HG02870 (cell line): ENCODE data around the gene MPG.
"Not testable (repeated sequence)": the region's sequence is repeated elsewhere in the genome, so short reads cannot be mapped to it uniquely, and the experiment has no call there.

Experiments used
- ATAC-seq: cut with Tn5 transposase; IDR thresholded peaks from one replicate; pipeline ENCODE4 v1.9.1; 2021; ENCODE audit warnings: mild to moderate bottlenecking, moderate library complexity; ENCODE audit not compliant: unreplicated experiment

The MPG gene, protein sequence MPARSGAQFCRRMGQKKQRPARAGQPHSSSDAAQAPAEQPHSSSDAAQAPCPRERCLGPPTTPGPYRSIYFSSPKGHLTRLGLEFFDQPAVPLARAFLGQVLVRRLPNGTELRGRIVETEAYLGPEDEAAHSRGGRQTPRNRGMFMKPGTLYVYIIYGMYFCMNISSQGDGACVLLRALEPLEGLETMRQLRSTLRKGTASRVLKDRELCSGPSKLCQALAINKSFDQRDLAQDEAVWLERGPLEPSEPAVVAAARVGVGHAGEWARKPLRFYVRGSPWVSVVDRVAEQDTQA

DNA sequence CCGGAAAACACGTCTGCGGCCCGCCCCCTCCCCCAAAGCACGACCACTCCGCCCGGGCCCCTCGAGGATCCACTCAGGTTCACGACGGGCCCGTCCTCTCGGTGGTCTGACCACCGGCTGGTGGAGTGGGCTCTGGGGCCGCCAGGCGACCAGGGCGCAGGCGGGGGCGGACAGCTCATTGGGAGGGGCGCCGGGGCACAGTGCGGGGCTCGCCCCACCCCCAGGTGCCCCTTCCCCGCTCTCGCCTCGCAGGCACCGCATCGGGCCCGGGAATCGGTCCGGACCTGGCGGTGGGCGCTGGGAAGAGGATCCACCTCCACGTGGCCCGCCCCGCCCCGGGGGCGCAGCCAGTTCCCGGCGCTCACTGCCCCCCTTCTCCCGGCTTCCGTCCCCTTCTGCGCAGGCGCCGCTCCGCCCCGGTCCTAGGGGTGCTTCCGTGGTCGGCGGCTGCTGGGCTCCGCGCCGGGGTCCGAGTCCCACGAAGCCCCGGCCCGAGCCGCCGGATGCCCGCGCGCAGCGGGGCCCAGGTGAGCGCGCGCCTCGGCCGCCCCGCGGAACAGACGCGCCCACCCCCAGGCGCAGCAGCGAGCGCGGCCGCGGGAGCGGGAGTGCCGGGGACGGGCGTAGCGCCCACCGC lies at the start of gene MPG:
MPG (plus strand) TSS at position 419 of the 637 bp plus-strand sequence; CDS start at position 504, 85 bp downstream.
- ATAC-seq = no peak

DNA sequence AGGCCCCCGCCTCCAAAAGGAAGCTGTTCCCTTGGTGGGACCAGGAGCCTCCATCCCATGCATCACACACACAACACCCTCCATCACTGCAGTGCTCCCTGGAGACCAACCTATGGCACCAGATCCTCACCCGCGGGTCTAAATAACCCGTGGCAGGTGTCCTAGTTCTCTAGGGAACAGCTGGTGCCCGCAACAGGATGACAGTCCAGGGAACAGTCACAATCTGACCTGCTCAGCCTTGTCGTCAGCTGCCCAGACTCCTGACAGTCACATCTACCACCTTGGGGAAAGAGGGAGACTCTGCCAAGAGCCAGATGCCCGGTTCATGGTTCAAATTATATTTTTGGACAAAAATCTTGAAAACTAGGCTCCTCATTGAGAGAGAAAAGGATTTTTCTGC lies 47.4 kb upstream of the MPG start:
- ATAC-seq = not testable (repeated sequence)

DNA sequence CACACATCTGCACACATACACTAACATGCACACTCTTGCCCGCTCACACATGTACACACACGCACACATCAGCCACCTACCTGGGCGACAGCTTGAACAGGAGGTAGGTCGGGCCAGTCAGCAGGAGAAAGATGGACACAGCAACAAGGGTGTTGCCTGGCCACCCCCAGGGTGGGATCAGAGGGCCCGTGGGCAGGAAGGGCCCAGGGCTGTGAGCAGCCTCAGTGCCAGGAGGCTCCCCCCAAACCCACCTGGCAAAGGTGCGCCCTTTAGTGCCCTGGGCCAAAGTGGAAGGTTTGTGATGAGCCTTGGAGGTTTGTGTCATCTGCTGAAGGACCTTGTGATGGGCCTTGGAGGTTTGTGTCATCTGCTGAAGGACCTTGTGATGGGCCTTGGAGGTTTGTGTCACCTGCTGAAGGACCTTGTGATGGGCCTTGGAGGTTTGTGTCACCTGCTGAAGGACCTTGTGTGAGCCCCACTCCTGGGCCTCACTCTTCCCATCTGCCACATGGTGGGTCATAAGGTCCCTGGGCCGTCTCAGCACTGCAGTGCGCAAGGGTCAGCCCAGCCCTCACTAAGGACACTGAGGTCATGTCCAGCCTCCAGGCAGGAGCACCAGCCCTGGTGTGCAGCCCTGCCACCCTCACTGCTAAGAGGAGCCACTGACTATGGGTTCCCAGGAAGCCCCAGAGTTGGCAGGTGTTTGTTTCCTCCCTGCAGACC lies 44.7 kb upstream of the MPG start:
- ATAC-seq = not testable (repeated sequence)

DNA sequence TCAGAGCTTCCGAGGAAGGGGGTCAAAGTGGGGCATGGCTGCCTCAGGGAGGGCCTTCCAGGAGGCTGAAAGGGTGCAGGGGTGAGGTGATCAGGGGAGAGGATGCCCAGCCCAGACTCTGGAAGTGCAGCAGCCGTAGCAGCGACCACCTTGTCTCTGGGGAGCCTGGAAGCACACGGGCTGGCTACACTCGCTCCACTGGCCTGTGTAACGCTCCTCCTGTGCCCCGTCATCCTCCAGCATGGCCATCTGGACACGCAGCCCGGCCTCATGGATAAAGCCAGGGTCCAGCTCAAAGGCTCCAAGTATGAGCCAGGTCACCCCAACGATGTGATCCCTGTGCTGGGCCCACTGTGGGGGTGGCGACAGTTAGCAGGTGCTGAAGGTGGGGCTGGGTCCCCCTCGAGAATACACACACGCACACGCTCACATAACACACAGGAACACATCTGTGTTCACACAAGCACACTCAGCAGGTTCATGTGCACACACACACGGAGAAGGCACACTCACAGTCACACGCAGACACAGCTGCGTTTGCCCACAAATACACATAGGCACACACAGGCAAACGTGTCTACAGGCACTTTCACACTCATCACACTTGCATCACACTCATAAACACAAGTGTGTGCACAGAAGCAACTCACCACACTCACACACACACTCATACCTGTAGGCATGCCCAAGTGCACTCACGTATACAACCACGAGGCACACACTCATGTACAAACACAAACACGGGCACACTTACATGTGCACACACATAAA lies 44.0 kb upstream of the MPG start:
- no peak for ATAC-seq

DNA sequence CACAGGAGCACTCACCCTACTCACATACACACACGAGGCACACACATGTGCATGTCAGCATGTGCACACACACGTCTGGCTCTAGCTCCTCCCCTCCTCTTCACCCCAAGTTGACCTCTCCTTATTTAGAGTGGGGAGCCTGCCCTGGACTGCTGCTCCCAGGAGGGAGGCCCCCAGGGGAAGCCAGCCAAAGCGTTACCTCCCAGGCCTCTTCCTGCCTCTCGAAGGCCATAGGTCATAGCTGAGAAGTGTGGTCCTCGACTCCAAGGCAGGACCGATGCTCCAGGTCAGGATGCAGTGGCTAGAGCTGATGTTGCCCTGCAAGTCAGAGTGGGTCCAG lies 43.4 kb upstream of the MPG start:
- no peak for ATAC-seq

DNA sequence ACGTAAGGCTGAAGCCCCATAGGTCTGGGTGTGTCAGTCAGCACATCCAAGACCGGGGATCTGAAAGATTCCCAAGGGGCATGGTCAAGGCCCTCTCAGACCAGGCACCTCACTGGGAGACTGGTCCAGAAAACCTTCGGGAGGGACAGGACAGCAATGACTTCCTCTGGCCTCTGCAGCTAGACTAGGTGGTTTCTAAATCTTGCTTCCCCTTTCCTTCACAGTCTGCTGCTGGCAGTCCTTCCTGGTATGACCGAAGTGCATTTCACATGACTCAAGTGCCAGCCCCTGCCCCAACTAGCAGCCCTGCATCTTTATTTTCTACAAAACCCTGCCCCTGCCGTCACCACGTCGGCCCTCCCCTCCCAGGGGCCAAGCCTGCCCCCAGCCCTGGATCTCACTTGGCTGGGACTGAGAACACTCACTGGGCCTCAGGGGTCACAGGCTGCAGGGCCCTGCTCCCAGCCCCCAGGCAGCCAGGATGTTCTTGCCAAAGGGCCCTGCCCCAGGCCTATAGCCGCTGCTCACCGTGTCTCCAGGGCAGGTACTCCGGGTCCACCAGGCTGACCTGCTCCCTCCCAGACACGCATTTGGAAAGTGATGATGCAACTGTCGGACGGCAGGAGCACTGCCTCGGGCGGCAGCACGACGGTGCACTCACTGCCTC lies 42.9 kb upstream of the MPG start:
- no peak for ATAC-seq

DNA sequence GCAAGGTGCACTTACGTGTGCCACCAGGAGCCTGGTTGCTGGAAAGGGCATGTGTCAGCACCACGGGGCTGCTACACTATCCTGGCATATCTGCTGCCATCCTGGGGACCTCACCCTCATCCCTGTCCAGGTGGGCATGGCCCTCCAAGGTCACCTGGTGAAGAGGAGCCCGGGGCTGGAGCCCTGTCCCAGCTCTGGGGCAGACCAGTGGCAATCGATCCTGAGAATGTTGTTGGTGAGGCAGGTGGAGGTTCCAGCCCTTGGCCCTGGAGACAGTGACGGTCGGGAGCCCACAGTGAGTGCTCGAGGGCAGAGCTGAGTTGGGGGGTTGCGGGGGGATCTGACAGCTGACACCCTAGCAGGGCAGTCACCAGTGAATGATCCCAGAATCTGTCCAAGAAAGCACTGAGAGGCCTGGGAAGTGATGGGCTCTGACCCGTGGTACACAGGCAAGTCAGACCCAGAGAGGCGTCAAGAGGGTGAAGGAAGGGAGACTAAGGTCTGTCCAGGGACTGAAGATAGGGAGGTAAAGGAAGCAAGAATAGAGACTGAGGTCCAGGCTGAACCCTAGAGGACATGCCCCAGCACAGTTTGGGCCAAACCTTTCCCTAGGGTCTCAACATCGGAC lies 42.2 kb upstream of the MPG start:
- no peak for ATAC-seq

DNA sequence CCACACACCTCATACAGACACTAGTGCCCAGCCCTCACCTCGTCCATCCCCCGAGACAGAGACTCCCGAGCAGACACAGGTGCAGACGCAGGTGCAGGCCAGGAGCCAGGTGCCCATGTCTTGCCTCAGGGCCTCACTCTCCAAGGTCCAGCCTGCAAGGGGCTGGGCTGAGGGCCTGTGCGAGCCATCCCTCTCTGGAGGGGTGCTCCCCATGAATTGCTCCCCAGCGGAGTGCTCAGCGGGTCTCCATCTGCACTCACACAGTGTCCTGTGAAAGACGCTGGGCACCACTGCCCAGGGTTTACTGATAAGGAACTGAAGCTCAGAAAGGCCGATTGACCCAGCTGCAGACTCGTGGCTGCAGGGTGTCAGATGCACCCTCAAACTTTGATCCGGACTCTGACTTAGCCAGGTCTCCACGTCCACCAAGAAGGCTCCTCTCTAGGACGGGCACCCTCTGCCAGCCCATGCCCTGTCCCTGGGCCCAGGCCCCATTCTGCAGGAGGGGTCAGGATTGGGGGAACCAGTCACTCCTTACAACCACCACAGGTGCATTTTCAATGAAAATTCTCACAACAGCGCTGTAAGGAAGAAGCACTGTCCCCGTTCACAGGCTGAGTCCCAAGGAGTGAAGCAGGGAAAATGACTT lies 41.6 kb upstream of the MPG start:
- no peak for ATAC-seq

DNA sequence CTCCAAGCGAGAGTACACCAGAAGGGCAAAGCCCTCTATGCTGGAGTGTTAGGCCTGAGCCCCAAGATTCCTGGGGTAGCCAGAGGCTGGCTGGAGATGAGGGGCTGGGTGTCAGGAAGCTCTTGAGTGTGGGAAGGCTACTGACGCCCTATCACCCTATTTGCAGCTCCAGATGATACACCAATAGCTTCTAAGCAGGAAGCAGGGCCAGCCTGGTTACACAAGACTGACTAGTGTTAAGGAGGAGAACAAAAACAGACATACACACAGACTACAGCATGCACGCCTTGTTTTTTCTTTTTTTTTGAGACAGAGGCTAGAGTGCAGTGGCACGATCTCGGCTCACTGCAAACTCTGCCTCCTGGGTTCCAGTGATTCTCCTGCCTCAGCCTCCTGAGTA lies 40.5 kb upstream of the MPG start:
- no peak for ATAC-seq

DNA sequence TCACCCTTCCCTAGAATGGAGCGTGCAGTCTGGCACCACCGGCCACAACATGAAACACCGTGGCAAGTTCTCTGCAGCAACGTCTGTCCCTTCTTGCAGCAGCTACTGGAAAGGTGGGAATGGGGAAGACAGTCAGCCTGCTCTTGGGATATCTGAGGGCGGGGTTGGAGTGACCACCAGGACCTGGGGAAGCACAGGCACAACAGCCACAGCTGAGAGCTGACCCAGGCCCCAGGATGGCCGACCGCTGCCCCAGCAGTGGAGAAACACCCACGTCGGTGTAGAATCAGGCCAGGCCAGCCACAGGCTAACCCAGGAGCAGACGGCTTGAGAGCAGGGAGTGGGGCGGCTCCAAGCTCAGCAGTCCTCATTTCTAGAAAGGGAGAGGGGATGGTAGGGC lies 39.8 kb upstream of the MPG start:
- not testable (repeated sequence) for ATAC-seq

DNA sequence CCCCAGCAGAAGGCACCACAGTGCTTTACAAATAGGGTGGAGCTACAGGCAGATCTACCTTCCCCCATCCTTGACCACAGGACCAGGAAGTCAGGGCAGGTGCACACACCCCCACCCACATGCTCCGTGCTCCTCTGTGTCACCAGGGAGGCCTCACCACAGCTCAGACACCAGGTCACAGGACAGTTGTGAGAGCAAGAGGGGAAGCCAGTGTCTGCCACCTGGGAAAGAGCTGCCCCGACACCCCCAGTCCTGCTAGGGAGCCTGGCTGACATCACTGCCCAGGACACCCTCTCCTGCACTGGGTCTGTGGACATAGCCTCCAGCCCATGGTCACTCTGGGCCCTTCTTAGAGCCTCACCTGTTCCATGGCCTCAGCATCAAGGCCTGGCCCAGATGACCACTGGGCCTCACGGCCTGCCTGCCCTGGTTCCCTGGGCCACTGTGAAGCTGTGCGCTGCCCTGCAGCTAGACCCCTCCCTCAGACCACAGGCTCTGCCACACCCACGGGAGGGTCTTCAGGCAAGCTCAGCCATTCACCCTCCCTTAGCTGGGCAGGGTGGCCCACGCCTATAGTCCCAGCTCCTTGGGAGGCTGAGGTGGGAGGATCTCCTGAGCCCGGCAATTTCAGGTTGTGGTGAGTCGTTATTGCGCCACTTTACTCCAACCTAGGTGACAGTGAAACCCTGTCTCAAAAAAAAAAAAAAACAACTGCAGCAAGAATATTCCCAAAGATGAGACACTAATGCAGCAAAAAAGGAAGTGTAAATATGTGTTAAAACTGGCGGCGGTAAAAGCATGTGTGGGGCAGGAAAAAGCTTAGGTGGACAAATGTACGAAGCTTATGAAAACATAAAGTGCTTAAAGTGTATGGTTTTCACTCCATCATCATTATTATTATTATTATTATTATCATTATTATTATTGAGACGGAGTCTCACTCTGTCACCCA lies 38.8 kb upstream of the MPG start:
- ATAC-seq = peak; percentile 70

DNA sequence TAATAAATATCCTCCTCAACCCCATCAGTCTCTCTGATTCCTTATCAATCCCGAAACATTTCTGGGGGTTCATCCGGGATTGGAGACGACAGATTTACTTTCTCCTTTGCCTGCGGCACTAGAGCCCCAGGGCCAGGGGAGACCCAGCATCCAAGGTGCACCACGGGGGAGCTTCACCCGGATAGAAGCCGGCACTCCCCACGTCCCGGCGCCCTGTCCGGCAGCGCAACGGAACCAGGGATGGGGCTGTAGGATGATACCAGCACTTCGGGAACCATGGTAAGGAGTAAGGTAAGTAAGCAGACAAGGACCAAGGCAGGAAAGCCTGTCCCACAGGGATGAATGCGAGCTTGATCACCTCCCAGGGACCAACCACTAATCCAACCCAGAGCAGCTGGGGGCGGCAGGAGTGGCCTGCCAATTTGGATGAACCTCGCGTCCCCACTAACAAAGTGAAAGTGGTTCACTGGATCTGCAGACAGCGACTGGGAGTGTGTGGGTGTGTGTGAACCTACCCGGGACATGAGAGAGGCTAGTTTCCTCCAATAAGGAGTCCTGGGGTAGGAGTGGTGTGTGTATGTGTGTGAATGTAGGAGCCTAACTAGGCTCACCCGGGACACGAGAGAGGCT lies 36.5 kb upstream of the MPG start:
- no peak for ATAC-seq

DNA sequence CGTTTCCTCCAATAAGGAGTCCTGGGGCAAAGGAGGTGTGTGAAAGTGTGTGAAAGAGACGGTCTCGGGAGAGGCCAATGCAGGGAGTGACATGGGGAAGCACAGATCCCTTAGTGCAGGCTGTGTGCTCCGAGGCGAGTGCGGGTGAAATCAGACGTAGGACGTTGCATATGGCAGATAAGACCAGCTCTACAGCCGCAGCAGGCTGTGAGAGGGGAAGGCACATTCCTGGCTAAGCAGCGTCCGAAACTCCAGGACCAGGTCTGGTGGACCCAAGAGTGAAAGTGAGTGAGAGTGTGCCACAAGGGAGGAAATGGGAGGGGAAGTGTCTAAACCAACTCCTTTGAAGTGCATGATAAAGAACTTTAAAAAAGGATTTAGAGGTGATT lies 36.0 kb upstream of the MPG start:
- ATAC-seq = no peak

DNA sequence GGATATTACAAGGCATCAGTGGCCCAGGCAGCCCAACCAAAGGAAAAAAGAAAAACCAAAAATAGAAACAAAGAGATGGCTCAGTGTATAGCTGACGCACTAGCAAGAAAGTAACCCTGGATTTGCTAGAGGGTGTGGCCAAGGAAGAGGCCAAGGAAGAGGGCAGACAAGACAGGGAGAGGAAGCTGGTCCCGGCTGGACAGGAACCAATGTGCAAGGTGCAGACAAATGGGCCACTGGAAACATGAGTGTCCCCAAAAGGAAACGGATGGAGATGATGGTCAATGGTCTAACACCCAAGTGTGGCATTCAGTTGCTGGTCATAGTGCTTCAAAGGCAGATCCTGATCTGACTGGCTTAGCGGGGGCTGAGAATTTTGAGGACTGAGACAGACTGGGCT lies 35.3 kb upstream of the MPG start:
- ATAC-seq = no peak

DNA sequence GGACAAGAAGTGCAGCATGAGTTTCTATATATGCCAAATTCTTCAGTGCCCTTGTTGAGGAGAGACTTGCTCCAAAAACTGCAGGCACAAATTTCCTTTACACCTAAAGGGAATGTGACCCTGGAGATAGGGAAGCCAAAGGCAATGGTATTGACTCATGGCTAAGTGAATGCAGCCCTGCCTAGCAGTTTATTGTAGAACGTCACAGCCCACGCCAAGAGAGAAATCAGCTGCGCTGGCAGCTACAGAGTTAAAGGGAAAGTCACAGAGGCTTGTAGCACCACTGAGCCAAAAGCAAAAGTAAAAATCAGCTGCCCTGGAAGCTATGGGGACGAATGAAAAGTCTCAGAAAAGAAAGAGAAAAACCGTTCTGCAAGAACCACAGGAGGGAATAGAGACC lies 34.7 kb upstream of the MPG start:
- ATAC-seq = no peak

DNA sequence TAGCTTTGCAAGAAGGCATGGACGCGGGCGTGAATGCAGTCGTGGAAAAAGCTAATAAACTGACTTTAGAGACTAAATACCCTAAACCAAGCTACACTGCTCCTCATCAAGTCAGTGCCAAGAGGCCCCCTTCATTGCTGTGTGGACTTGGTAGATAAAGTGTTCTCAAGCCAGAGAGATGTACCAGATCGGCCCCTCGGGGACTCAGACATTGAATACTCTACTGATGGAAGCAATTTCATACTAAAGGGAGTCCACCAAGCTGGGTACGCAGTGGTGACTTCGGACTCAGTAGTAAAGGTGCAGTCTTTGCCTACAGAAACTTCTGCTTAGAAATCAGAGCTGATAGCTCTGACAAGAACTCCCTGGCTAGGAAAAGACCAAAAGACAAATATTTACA lies 33.4 kb upstream of the MPG start:
- ATAC-seq = no peak

DNA sequence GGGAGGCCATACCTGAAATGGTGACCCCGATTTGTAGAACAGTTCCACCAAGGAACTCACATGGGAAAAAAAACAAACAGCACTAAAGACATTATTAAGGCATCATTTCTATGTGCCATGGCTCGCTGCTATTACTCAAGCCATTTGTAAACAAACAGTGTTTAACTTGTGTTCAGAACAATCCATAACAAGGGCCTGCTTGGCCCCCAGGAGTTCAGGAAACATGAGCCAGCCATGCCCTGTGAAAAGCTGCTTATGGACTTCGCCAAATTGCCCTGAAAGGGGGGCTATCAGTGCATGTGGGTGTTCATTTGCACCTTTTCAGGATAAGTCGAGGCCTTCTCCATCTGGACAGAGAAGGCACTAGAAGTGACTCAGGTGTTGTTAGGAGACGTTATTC lies 32.6 kb upstream of the MPG start:
- ATAC-seq = no peak

DNA sequence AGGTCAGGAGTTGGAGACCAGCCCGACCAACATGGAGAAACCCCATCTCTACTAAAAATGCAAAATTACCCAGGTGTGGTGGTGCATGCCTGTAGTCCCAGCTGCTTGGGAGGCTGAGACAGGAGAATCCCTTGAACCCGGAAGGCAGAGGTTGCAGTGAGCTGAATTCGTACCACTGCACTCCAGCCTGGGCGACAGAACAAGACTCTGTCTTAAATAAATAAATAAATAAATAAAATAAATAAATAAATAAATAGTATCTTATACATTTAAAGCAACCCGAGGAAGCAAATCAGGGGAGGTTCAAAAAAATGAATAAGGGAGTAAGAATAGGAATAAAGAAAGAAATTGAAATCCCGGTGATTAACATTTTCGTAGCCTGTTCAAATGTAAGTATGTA lies 31.5 kb upstream of the MPG start:
- not testable (repeated sequence) for ATAC-seq
